OCI-LY3 (cell line): ENCODE data around the gene GPR45.
A peak's percentile ranks its signal among the peaks of the same experiment; 100 is the strongest.

Source experiments
- H2AFZ ChIP-seq: fragments of 200-600, 300-600 bp; shearing (Covaris generic); 2 replicates; pipeline ENCODE4 v1.6.0; 2014; ENCODE audit warnings: antibody characterized with exemption, low read depth, low read length
- H3K27ac ChIP-seq: fragments of 200-600, 300-600 bp; sonication (generic); 2 replicates; pipeline ENCODE4 v1.5.1; 2014; ENCODE audit warnings: mild to moderate bottlenecking, low read length, moderate library complexity, mixed read lengths
- H3K27me3 ChIP-seq: fragments of 200-600, 300-600 bp; sonication (generic); 2 replicates; pipeline ENCODE4 v1.6.1; 2014; ENCODE audit warnings: low read depth, low read length, mixed read lengths
- H3K36me3 ChIP-seq: fragments of 200-600, 300-600 bp; sonication (generic); replicated peaks from 2 replicates; pipeline ENCODE3; 2014; ENCODE audit warnings: low read depth, low read length, mixed read lengths
- H3K4me1 ChIP-seq: fragments of 300-600, 200-600 bp; sonication (generic); 2 replicates; pipeline ENCODE4 v1.6.1; 2014; ENCODE audit warnings: low read length, mixed read lengths
- H3K4me2 ChIP-seq: fragments of 200-600, 300-600 bp; sonication (generic); 2 replicates; pipeline ENCODE4 v1.6.1; 2014; ENCODE audit warnings: low read length, mixed read lengths
- H3K4me3 ChIP-seq: fragments of 300-600, 200-600 bp; sonication (generic); 2 replicates; pipeline ENCODE4 v1.5.1; 2014; ENCODE audit warnings: antibody characterized with exemption, mild to moderate bottlenecking, low read length, moderate library complexity
- H3K79me2 ChIP-seq: fragments of 300-600, 200-600 bp; shearing (Covaris generic); 2 replicates; pipeline ENCODE4 v1.6.1; 2014; ENCODE audit warnings: mild to moderate bottlenecking, low read length, mixed read lengths
- H3K9ac ChIP-seq: fragments of 300-600, 200-600 bp; shearing (Covaris generic); 2 replicates; pipeline ENCODE4 v1.6.0; 2014; ENCODE audit warnings: mild to moderate bottlenecking, low read length, moderate library complexity
- H3K9me3 ChIP-seq: fragments of 200-600, 300-600 bp; shearing (Covaris generic); 2 replicates; pipeline ENCODE4 v1.6.1; 2014; ENCODE audit warnings: low read length, mixed read lengths; ENCODE audit not compliant: insufficient read depth
- H4K20me1 ChIP-seq: fragments of 200-600, 300-600 bp; sonication (generic); 2 replicates; pipeline ENCODE4 v1.6.1; 2016; ENCODE audit warnings: low read length, mixed read lengths; ENCODE audit not compliant: insufficient read depth
- CTCF ChIP-seq: fragments of 200-600, 300-600 bp; sonication (generic); IDR thresholded peaks from 2 replicates; pipeline ENCODE4 v1.5.1; 2014; ENCODE audit warnings: antibody characterized with exemption, low read length, low read depth
- EZH2phosphoT487 ChIP-seq: fragments of 200-600 bp; shearing (Covaris generic); IDR thresholded peaks from 2 replicates; pipeline ENCODE4 v1.6.1; 2018; ENCODE audit warnings: antibody characterized with exemption, mixed run types, low read depth

GPR45 gene

GRCh38 chr2:105269426-105269825 is 27.9 kb downstream of the GPR45 start:
- no peak overlapping the region for H3K9ac ChIP-seq

GRCh38 chr2:105271393-105272045 is 30.0 kb downstream of the GPR45 start:
- H3K4me1 ChIP-seq = peaks cover 63% of the 10 kb centered on the region
- H2AFZ ChIP-seq = no peak overlapping the region
- no peaks in the 10 kb centered on the region for H3K27me3 ChIP-seq
- H3K4me2 ChIP-seq = peak overlapping the region; percentile 72
- H3K36me3 ChIP-seq = peaks cover 66% of the 10 kb centered on the region
- no peaks in the 10 kb centered on the region for H4K20me1 ChIP-seq
- H3K9me3 ChIP-seq = no peaks in the 10 kb centered on the region
- peak overlapping the region; percentile 96 for H3K27ac ChIP-seq
- 0 out of 2 replicates have a peak, but pooled peaks cover 11% of the 10 kb centered on the region for H3K79me2 ChIP-seq
- peak overlapping the region; percentile 44 for H3K4me3 ChIP-seq
- no peak for TF ChIP-seq EZH2phosphoT487
- TF ChIP-seq CTCF = no peak
- H3K9ac ChIP-seq = peak overlapping the region; percentile 65

More at GRCh38 chr2:105269426-105269825, 27.9 kb downstream of the GPR45 start:
- Histone ChIP-seq H3K4me2 (no peak overlapping the region), H3K27me3 (no peaks in the 10 kb centered on the region), H3K9me3 (no peaks in the 10 kb centered on the region), H3K4me1 (peaks cover 66% of the 10 kb centered on the region), H3K27ac (no peak overlapping the region), H3K79me2 (0 out of 2 replicates have a peak, but pooled peaks cover 11% of the 10 kb centered on the region), H4K20me1 (no peaks in the 10 kb centered on the region), H2AFZ (no peak overlapping the region), H3K36me3 (peaks cover 66% of the 10 kb centered on the region), H3K4me3 (no peak overlapping the region)
- TF ChIP-seq CTCF = no peak
- TF ChIP-seq EZH2phosphoT487 = no peak

- H3K9ac ChIP-seq = peak overlapping the region; percentile 66
- 0 out of 2 replicates have a peak, but pooled peaks cover 11% of the 10 kb centered on the region for H3K79me2 ChIP-seq
- no peaks in the 10 kb centered on the region for H4K20me1 ChIP-seq
- peak overlapping the region; percentile 44 for H3K4me3 ChIP-seq
- H3K9me3 ChIP-seq = no peaks in the 10 kb centered on the region
- H2AFZ ChIP-seq = no peak overlapping the region
- H3K4me1 ChIP-seq = peaks cover 57% of the 10 kb centered on the region
- H3K4me2 ChIP-seq = peak overlapping the region; percentile 72
- peak overlapping the region; percentile 96 for H3K27ac ChIP-seq
- peaks cover 66% of the 10 kb centered on the region for H3K36me3 ChIP-seq
- H3K27me3 ChIP-seq = no peaks in the 10 kb centered on the region
- TF ChIP-seq EZH2phosphoT487 (no peak), CTCF (no peak; the same call in none of the 2 replicates)
Measured at GRCh38 chr2:105272176-105272575, 30.6 kb downstream of the GPR45 start.

GRCh38 chr2:105274046-105274445 is 32.5 kb downstream of the GPR45 start:
- Histone ChIP-seq H3K36me3 (peaks cover 52% of the 10 kb centered on the region), H2AFZ (no peak overlapping the region)

More at GRCh38 chr2:105274046-105274445, 32.5 kb downstream of the GPR45 start:
- no peak overlapping the region for H3K9ac ChIP-seq
- TF ChIP-seq CTCF (no peak), EZH2phosphoT487 (no peak)
- peak overlapping the region; percentile 96; the same call in 1 of the 2 replicates for H3K27ac ChIP-seq
- 0 out of 2 replicates have a peak, but pooled peaks cover 11% of the 10 kb centered on the region for H3K79me2 ChIP-seq
- peaks cover 43% of the 10 kb centered on the region for H3K4me1 ChIP-seq
- no peak overlapping the region for H3K4me2 ChIP-seq
- H3K27me3 ChIP-seq = no peaks in the 10 kb centered on the region
- no peaks in the 10 kb centered on the region for H4K20me1 ChIP-seq
- H3K4me3 ChIP-seq = no peak overlapping the region
- H3K9me3 ChIP-seq = no peaks in the 10 kb centered on the region
